Measurements from ENCODE around the gene ENTPD1.
"Not testable (repeated sequence)": the region's sequence is repeated elsewhere in the genome, so short reads cannot be mapped to it uniquely, and the experiment has no call there.

DNA sequence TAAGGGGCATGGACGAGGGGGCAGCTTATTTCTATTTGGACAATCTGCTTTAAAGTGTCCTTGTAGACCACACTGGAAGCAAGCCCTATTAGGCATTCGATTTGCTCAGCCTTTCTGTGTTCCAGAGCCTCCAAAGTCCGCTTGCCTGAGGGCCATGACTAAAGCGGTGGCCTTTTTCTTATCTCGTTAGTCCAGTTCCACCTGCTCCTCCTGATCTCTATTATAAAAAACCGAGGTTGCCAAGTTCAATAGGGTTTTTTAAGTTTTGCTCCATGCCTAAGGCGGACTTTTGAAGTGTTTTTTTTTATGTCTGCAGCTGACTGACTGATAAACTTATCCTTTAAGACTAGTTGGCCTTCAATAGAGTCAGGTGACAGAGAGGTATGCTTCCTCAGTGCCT is 35.2 kb upstream of the ENTPD1 start:
- TF ChIP-seq POLR2A (IDR thresholded peaks at IDR 0.05; ENCODE audit: borderline replicate concordance, extremely low read depth, insufficient read depth, insufficient read length); ZNF274 (IDR thresholded peaks at IDR 0.05; ENCODE audit: low read depth, low read length); RAD21 (IDR thresholded peaks at IDR 0.05; ENCODE audit: low read depth); EZH2phosphoT487 (IDR thresholded peaks at IDR 0.05; ENCODE audit: borderline replicate concordance); SIN3A (IDR thresholded peaks at IDR 0.05; ENCODE audit: low read depth); POLR2AphosphoS5 (IDR thresholded peaks at IDR 0.05; ENCODE audit: low read depth, low read length); CTCF (IDR thresholded peaks at IDR 0.05 in 2 of 3, conservative IDR thresholded peaks at IDR 0.05 in 1 of 3; ENCODE audit: borderline replicate concordance in 1 of 3, insufficient read depth in 1 of 3, low read depth in 2 of 3, low read length in 2 of 3); YY1 (IDR thresholded peaks at IDR 0.05; ENCODE audit: extremely low read depth, insufficient replicate concordance, low read depth, low read length); EGR1 (IDR thresholded peaks at IDR 0.05; ENCODE audit: low read depth); ZFX (IDR thresholded peaks at IDR 0.05); ATF3 (IDR thresholded peaks at IDR 0.05): not testable (repeated sequence)
- TF ChIP-seq, protein P1, sequence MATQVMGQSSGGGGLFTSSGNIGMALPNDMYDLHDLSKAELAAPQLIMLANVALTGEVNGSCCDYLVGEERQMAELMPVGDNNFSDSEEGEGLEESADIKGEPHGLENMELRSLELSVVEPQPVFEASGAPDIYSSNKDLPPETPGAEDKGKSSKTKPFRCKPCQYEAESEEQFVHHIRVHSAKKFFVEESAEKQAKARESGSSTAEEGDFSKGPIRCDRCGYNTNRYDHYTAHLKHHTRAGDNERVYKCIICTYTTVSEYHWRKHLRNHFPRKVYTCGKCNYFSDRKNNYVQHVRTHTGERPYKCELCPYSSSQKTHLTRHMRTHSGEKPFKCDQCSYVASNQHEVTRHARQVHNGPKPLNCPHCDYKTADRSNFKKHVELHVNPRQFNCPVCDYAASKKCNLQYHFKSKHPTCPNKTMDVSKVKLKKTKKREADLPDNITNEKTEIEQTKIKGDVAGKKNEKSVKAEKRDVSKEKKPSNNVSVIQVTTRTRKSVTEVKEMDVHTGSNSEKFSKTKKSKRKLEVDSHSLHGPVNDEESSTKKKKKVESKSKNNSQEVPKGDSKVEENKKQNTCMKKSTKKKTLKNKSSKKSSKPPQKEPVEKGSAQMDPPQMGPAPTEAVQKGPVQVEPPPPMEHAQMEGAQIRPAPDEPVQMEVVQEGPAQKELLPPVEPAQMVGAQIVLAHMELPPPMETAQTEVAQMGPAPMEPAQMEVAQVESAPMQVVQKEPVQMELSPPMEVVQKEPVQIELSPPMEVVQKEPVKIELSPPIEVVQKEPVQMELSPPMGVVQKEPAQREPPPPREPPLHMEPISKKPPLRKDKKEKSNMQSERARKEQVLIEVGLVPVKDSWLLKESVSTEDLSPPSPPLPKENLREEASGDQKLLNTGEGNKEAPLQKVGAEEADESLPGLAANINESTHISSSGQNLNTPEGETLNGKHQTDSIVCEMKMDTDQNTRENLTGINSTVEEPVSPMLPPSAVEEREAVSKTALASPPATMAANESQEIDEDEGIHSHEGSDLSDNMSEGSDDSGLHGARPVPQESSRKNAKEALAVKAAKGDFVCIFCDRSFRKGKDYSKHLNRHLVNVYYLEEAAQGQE (IDR thresholded peaks at IDR 0.05; ENCODE audit: low read depth), result not testable (repeated sequence)
- TF ChIP-seq, protein P2, sequence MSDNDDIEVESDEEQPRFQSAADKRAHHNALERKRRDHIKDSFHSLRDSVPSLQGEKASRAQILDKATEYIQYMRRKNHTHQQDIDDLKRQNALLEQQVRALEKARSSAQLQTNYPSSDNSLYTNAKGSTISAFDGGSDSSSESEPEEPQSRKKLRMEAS (IDR thresholded peaks at IDR 0.05), result not testable (repeated sequence)
